CD4-positive, alpha-beta T cell (primary cell): Measurements from ENCODE around the gene CFAP54. TPM values are rescaled to one million over a fixed set of nuclear protein-coding genes. Genes with fewer than 3 reads are reported as not detected.

Source experiments
- ATAC-seq: fragments of 200-7000 bp; cut with Tn5 transposase; one replicate; pipeline ENCODE4 v1.10.0; 2022; ENCODE audit warnings: mild to moderate bottlenecking; ENCODE audit not compliant: poor library complexity
- CTCF ChIA-PET: fragments of 350-600 bp; sonication (Branson Sonifier 250); formaldehyde crosslinking; loops from one replicate; lab custom pipeline; 2021; ENCODE audit warnings: antibody characterized with exemption, inconsistent platforms; lab: Charles Lee
- POLR2A ChIA-PET: fragments of 350-600 bp; sonication (Branson Sonifier 250); formaldehyde crosslinking; loops from one replicate; lab custom pipeline; 2021; ENCODE audit warnings: antibody characterized with exemption, inconsistent platforms; lab: Charles Lee
- DNase-seq, 14 experiments: peaks; one replicate each; pipeline ENCODE4 v3.0.0-alpha.2; 2013 to 2020; ENCODE audit warnings: mixed read lengths in 2 of 14
- H3K27ac ChIP-seq, 2 donors: one replicate each; pipeline versions ENCODE4 v1.5.1 to v1.7.0; 2013; ENCODE audit warnings: low read length in 2 of 2, low read depth in 1 of 2, mild to moderate bottlenecking in 1 of 2
- H3K27me3 ChIP-seq, 2 experiments: 1 replicate in 1 of 2; 2 replicates in 1 of 2; pipeline versions ENCODE4 v1.6.1 to v1.7.0; 2013; ENCODE audit warnings: low read length in 2 of 2, control low read depth in 1 of 2, mild to moderate bottlenecking in 1 of 2, moderate library complexity in 1 of 2; ENCODE audit not compliant: insufficient read depth in 2 of 2, control insufficient read depth in 1 of 2
- H3K36me3 ChIP-seq: one replicate; pipeline ENCODE4 v1.6.1; 2013; ENCODE audit warnings: low read length, control low read depth; ENCODE audit not compliant: insufficient read depth
- H3K4me1 ChIP-seq: one replicate; pipeline ENCODE4 v1.6.1; 2013; ENCODE audit warnings: low read length, control low read depth; ENCODE audit not compliant: insufficient read depth
- H3K4me3 ChIP-seq: one replicate; pipeline ENCODE4 v1.5.1; 2013; ENCODE audit warnings: mild to moderate bottlenecking, low read length, moderate library complexity
- H3K9me3 ChIP-seq, 2 experiments: 1 replicate in 1 of 2; 2 replicates in 1 of 2; pipeline versions ENCODE4 v1.6.1 to v1.7.0; 2013; ENCODE audit warnings: low read length in 2 of 2, mild to moderate bottlenecking in 2 of 2, control low read depth in 1 of 2, moderate library complexity in 1 of 2; ENCODE audit not compliant: control insufficient read depth in 1 of 2, insufficient read depth in 1 of 2
- H3K27ac Mint-ChIP-seq: one replicate; pipeline ENCODE4 v1.8.0; 2020; ENCODE audit warnings: mixed read lengths
- H3K27me3 Mint-ChIP-seq: one replicate; pipeline ENCODE4 v1.8.0; 2021; ENCODE audit warnings: mixed read lengths
- H3K36me3 Mint-ChIP-seq: one replicate; pipeline ENCODE4 v1.8.0; 2021; ENCODE audit warnings: low read depth, mixed read lengths
- H3K4me1 Mint-ChIP-seq: one replicate; pipeline ENCODE4 v1.8.0; 2021; ENCODE audit warnings: low read depth, mixed read lengths
- H3K4me3 Mint-ChIP-seq: one replicate; pipeline ENCODE4 v1.8.0; 2020; ENCODE audit warnings: mild to moderate bottlenecking, mixed read lengths
- H3K9me3 Mint-ChIP-seq: one replicate; pipeline ENCODE4 v1.8.0; 2020; ENCODE audit warnings: mixed read lengths
- CTCF ChIP-seq: fragments of 200-600 bp; IDR thresholded peaks from one replicate; pipeline ENCODE4 v1.8.0; 2022; ENCODE audit warnings: antibody characterized with exemption, mild to moderate bottlenecking
- intact Hi-C, 2 experiments: fragments of 100-400 bp; cut with DNase I in 1 of 2; cut with micrococcal nuclease in 1 of 2; formaldehyde crosslinking; loops; one replicate each; pipeline versions ENCODE4 v1.15.1 to v1.9.0; 2023 to 2025; cut with DNase I, micrococcal nuclease
- total RNA-seq, 174 experiments: library from RNA in 2 of 174; stranded (reverse) in 2 of 174; gene quantifications; one replicate each; pipeline ENCODE4 v1.2.3 and lab custom pipeline; 2021 to 2026

The CFAP54 gene
- total RNA-seq, 2 experiments from 2014 or later: 0.20 to 0.22 TPM

DNA sequence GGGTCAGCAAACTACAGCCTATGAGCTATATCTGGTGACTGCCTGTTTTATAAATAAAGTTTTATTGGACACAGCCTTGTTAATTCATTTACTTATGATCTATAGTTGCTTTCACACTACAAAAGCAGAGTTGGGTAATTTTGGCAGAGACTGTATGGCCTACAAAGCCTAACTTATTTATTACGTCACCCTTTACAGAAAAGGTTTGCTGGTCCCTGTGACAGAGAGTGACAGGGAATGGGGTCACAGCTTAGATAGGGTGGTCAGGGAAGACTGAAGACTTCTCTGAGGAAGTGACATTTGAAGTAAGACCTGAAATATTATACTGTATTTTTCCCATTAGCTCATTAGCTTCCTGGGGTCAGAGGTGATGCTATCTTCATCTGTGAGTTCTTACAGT is 342.0 kb downstream of the CFAP54 start:
- Histone ChIP-seq H3K4me1 (no peaks in the 10 kb centered on the region), H3K4me3 (no peak overlapping the region), H3K27me3 (peaks cover 0 to 4% of the 10 kb centered on the region in 2 experiments), H3K36me3 (no peaks in the 10 kb centered on the region), H3K9me3 (peaks cover 0 to 4% of the 10 kb centered on the region in 2 experiments), H3K27ac (no peak overlapping the region)
- Mint-ChIP-seq H3K27ac (no peak overlapping the region), H3K4me3 (no peak overlapping the region), H3K9me3 (no peaks in the 10 kb centered on the region), H3K27me3 (peaks cover 6% of the 10 kb centered on the region), H3K4me1 (no peaks in the 10 kb centered on the region), H3K36me3 (no peaks in the 10 kb centered on the region)
- ATAC-seq (no peak), DNase-seq (no peak)
- TF ChIP-seq CTCF: no peak
- ChIA-PET POLR2A (no interaction called here), CTCF (no interaction called here)
- intact Hi-C loops: no loop called here

GRCh38 chr12:96846293-96846692 is 356.9 kb downstream of the CFAP54 start:
- no peak for TF ChIP-seq CTCF
- no peak overlapping the region for H3K27ac Mint-ChIP-seq
- Histone ChIP-seq H3K27ac (no peak overlapping the region), H3K4me1 (no peaks in the 10 kb centered on the region), H3K27me3 (peaks cover 3 to 12% of the 10 kb centered on the region in 2 experiments), H3K36me3 (no peaks in the 10 kb centered on the region), H3K4me3 (no peak overlapping the region), H3K9me3 (no peaks in the 10 kb centered on the region)
- no peaks in the 10 kb centered on the region for H3K9me3 Mint-ChIP-seq
- ChIA-PET POLR2A (no interaction called here), CTCF (no interaction called here)
- H3K36me3 Mint-ChIP-seq: no peaks in the 10 kb centered on the region
- DNase-seq: no peak
- H3K27me3 Mint-ChIP-seq: peaks cover 4% of the 10 kb centered on the region
- no peak for ATAC-seq
- H3K4me3 Mint-ChIP-seq: no peak overlapping the region
- intact Hi-C loops: no loop called here
- no peaks in the 10 kb centered on the region for H3K4me1 Mint-ChIP-seq

DNA sequence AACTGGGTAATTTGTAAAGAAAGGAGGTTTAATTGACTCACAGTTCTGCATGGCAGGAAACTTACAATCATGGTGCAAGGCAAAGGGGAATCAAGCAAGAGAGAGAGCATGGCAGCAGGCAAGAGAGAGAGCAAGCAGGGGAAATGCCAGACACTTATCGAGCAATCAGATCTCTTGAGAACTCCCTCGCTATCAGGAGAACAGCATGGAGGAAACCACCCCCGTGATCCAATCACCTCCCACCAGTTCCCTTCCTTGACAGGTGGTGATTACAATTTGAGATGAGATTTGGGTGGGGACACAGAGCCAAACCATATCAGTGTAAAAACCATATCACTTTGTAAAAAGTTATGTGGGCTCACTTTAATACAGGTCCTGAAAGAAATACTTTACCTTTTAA is 361.3 kb downstream of the CFAP54 start:
- ATAC-seq (no peak), DNase-seq (no peak)
- Histone ChIP-seq H3K27me3 (peaks cover 3 to 7% of the 10 kb centered on the region in 2 experiments), H3K36me3 (no peaks in the 10 kb centered on the region), H3K27ac (no peak overlapping the region), H3K9me3 (no peaks in the 10 kb centered on the region), H3K4me1 (no peaks in the 10 kb centered on the region), H3K4me3 (no peak overlapping the region)
- Mint-ChIP-seq H3K9me3 (no peaks in the 10 kb centered on the region), H3K27me3 (peaks cover 4% of the 10 kb centered on the region), H3K4me3 (no peak overlapping the region), H3K27ac (no peak overlapping the region), H3K36me3 (no peaks in the 10 kb centered on the region), H3K4me1 (no peaks in the 10 kb centered on the region)
- POLR2A ChIA-PET: no interaction called here
- TF ChIP-seq CTCF: no peak
- intact Hi-C loops: no loop called here
- CTCF ChIA-PET: no interaction called here
